Measurements from ENCODE around the gene ADGRV1.

DNA sequence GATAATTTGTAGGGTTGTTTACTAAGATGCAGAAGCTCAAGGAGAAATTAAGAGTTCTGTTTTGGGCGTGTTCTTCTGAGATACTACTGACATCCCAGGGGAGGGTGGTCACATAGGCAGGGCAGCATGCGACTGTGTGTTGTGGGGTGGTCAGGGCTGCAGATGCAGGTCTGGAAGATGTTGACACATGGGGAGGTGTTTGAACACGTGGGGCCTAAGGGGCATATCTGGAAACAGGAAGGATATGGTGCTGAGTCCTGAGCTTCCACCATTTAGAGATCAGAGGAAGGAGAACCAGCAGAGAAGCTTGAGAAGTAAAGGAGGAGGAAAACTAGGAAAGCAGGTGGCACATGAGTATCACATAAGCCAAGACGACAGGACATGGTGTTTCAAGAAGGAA lies 228.2 kb downstream of the ADGRV1 start:
- TF ChIP-seq, protein P1, sequence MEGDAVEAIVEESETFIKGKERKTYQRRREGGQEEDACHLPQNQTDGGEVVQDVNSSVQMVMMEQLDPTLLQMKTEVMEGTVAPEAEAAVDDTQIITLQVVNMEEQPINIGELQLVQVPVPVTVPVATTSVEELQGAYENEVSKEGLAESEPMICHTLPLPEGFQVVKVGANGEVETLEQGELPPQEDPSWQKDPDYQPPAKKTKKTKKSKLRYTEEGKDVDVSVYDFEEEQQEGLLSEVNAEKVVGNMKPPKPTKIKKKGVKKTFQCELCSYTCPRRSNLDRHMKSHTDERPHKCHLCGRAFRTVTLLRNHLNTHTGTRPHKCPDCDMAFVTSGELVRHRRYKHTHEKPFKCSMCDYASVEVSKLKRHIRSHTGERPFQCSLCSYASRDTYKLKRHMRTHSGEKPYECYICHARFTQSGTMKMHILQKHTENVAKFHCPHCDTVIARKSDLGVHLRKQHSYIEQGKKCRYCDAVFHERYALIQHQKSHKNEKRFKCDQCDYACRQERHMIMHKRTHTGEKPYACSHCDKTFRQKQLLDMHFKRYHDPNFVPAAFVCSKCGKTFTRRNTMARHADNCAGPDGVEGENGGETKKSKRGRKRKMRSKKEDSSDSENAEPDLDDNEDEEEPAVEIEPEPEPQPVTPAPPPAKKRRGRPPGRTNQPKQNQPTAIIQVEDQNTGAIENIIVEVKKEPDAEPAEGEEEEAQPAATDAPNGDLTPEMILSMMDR (IDR thresholded peaks at IDR 0.05) = no peak
- TF ChIP-seq JUND (IDR thresholded peaks at IDR 0.05) = no peak

All from SK-N-SH (cell line).